ENCODE measurements around the gene LRRC56. TPM values are rescaled to one million over a fixed set of nuclear protein-coding genes. Genes with fewer than 3 reads are reported as not detected.

Gene LRRC56
- total RNA-seq, 1 donor from 2014 or later = 0.26 TPM

GRCh38 chr11:574632-575312 lies 37.4 kb downstream of the LRRC56 start:
- DNase-seq (ENCODE audit: low read depth) (no peak), FAIRE-seq (no peak)
- no peaks in the 10 kb centered on the region for H3K27me3 ChIP-seq (ENCODE audit: control insufficient read depth, insufficient read depth, low read length)
- peaks cover 3% of the 10 kb centered on the region for H3K36me3 ChIP-seq (ENCODE audit: control insufficient read depth, insufficient read depth, low read length)
- TF ChIP-seq, protein P1, sequence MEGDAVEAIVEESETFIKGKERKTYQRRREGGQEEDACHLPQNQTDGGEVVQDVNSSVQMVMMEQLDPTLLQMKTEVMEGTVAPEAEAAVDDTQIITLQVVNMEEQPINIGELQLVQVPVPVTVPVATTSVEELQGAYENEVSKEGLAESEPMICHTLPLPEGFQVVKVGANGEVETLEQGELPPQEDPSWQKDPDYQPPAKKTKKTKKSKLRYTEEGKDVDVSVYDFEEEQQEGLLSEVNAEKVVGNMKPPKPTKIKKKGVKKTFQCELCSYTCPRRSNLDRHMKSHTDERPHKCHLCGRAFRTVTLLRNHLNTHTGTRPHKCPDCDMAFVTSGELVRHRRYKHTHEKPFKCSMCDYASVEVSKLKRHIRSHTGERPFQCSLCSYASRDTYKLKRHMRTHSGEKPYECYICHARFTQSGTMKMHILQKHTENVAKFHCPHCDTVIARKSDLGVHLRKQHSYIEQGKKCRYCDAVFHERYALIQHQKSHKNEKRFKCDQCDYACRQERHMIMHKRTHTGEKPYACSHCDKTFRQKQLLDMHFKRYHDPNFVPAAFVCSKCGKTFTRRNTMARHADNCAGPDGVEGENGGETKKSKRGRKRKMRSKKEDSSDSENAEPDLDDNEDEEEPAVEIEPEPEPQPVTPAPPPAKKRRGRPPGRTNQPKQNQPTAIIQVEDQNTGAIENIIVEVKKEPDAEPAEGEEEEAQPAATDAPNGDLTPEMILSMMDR (IDR thresholded peaks at IDR 0.05; ENCODE audit: insufficient read depth, low read length, severe bottlenecking) = no peak
- peak overlapping the region; percentile 82 for H3K4me3 ChIP-seq (ENCODE audit: low read depth, low read length)

- Histone ChIP-seq H3K27me3 (ENCODE audit: control insufficient read depth, insufficient read depth, low read length) (no peaks in the 10 kb centered on the region), H3K4me3 (ENCODE audit: low read depth, low read length) (peak overlapping the region; percentile 82), H3K36me3 (ENCODE audit: control insufficient read depth, insufficient read depth, low read length) (peaks cover 3% of the 10 kb centered on the region)
- DNase-seq (ENCODE audit: low read depth) = no peak
- TF ChIP-seq, protein P1 (IDR thresholded peaks at IDR 0.05; ENCODE audit: insufficient read depth, low read length, severe bottlenecking) = no peak
- FAIRE-seq = no peak
Measured at GRCh38 chr11:575313-575995, 38.1 kb downstream of the LRRC56 start.

DNA sequence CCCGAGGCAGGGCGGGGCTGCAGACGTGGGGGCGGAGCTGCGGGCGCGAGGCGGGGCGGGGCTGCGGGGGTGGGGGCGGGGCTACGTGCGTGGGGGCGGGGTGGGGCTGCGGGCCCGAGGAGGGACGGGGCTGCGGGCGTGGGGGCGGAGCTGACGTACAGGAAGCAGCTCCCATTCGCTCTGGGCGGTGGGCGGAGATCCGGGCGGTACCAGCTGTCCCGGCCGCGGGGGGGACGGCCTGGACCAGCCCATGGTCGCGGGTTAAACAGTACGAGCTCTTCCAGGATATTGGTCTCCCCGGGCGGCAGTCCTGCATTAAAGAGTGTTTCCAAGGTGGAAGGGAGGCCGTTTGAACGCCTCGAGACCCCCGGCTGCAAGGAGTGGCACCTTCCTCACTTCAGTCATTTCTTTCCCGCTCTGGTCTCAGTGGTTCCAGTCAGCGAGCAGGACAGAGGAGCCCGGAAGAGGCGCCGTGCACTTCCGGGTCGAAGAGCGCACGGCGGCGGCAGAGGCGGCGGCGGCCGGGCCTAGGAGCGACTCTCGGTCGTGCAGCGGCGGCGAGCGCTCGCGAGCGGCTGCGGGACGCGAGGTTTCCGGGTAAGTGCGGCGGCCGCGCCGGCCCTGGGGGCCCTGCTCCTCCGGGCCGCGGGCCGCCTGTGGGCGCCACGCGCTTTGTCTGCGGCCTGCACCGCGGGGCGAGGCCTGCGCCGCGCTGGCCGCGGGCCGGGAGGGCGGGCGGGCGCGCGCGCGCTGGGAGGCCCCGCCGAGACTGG lies 38.9 kb downstream of the LRRC56 start, which contains the start of gene PHRF1:
Gene PHRF1 (plus strand): TSS at position 475 of the 773 bp plus-strand sequence. CDS start 5,043 bp downstream, outside the sequence.
- Histone ChIP-seq H3K4me3 (ENCODE audit: low read depth, low read length) (peak within 1 kb of the TSS; percentile 97), H3K27me3 (ENCODE audit: control insufficient read depth, insufficient read depth, low read length) (no peaks in the 10 kb centered on the region), H3K36me3 (ENCODE audit: control insufficient read depth, insufficient read depth, low read length) (peaks cover 3% of the 10 kb centered on the region)
- TF ChIP-seq, protein P1 (IDR thresholded peaks at IDR 0.05; ENCODE audit: insufficient read depth, low read length, severe bottlenecking) = no peak
- FAIRE-seq (no peak), DNase-seq (ENCODE audit: low read depth) (peak; percentile 77)

DNA sequence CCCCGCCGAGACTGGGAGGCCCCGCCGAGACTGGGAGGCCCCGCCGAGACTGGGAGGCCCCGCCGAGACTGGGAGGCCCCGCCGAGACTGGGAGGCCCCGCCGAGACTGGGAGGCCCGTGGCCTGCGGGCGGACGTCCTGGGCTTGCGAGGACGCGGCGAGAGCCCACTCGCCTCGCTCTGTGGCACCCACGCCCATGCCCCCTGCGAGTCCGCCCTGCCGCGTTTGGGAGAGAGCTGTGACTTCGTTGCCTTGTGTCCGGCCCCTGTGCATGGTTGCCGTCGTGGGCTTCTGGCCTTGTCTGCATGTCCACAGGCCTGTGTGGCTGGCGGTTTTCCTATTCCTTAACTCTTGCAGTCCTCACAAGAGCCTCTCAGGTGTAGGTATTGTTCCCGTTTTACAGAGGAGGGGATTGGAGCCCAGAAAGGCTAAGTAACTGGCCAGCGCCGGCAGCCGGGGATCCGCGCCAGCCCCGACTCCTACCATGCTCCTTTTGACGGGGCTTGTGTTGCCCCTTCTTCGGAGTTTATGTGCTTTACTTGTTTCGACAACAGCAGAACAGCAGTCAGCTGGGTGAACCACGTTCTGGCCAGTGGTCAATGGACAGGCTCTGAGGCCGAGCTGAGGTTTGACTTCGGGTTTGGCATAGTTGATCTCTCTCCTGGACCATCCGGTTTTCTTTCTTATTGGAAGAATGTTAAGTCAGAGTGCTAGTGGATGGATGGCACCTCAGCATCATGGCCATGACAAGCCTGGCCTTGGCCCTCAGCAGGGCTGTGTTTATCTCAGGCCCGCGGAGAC lies 39.7 kb downstream of the LRRC56 start:
- Histone ChIP-seq H3K36me3 (ENCODE audit: control insufficient read depth, insufficient read depth, low read length) (peaks cover 7% of the 10 kb centered on the region), H3K4me3 (ENCODE audit: low read depth, low read length) (peak overlapping the region; percentile 97), H3K27me3 (ENCODE audit: control insufficient read depth, insufficient read depth, low read length) (no peaks in the 10 kb centered on the region)
- DNase-seq (ENCODE audit: low read depth) = no peak
- no peak for FAIRE-seq
- TF ChIP-seq, protein P1 (IDR thresholded peaks at IDR 0.05; ENCODE audit: insufficient read depth, low read length, severe bottlenecking) = no peak

DNA sequence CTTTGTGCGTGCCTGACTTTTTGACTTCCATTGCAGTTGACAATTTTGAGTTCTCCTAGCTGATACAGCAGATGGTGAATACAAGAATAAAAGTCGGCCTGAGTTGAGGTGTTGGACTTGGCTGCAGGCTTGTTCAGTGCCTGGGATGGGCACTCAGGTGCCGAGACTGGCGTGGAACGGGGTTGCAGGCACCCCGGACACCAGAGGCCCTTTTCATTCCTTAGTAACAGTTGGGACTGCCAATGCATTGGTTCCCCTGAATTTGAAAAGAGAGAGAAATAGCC lies 40.2 kb downstream of the LRRC56 start:
- peak overlapping the region; percentile 97 for H3K4me3 ChIP-seq (ENCODE audit: low read depth, low read length)
- TF ChIP-seq, protein P1 (IDR thresholded peaks at IDR 0.05; ENCODE audit: insufficient read depth, low read length, severe bottlenecking) = no peak
- DNase-seq (ENCODE audit: low read depth) = no peak
- no peaks in the 10 kb centered on the region for H3K27me3 ChIP-seq (ENCODE audit: control insufficient read depth, insufficient read depth, low read length)
- peak; percentile 86 for FAIRE-seq
- peaks cover 7% of the 10 kb centered on the region for H3K36me3 ChIP-seq (ENCODE audit: control insufficient read depth, insufficient read depth, low read length)

All from bronchial epithelial cell (primary cell).